ENCODE measurements around the gene TRIM63. TPM values are rescaled to one million over a fixed set of nuclear protein-coding genes. Genes with fewer than 3 reads are reported as not detected.

The TRIM63 gene
- total RNA-seq, 1 experiment from 2014 or later = not detected

GRCh38 chr1:26064553-26064952 lies 2.9 kb downstream of the TRIM63 start (continued):
- no peak for TF ChIP-seq CDX4 (CRISPR knock-in tag; IDR thresholded peaks at IDR 0.05; ENCODE audit: borderline replicate concordance)
- TF ChIP-seq JAZF1 (CRISPR knock-in tag; IDR thresholded peaks at IDR 0.05) = no peak
- no peak for TF ChIP-seq GABPB1 (CRISPR knock-in tag; IDR thresholded peaks at IDR 0.05)
- no peak for TF ChIP-seq NFE2L1 (CRISPR knock-in tag; IDR thresholded peaks at IDR 0.05)
- no peak for TF ChIP-seq NFYB (CRISPR knock-in tag; conservative IDR thresholded peaks at IDR 0.05; ENCODE audit: low read depth)
- no peak for TF ChIP-seq MLX (CRISPR knock-in tag; IDR thresholded peaks at IDR 0.05)
- TF ChIP-seq ZNF317 (CRISPR knock-in tag; IDR thresholded peaks at IDR 0.05; ENCODE audit: borderline replicate concordance, low read depth) = no peak
- no peak for TF ChIP-seq NFATC4 (CRISPR knock-in tag; IDR thresholded peaks at IDR 0.05)
- TF ChIP-seq ZNF425 (CRISPR knock-in tag; conservative IDR thresholded peaks at IDR 0.05) = no peak
- no peak for TF ChIP-seq EMX1 (CRISPR knock-in tag; IDR thresholded peaks at IDR 0.05)
- TF ChIP-seq ZBTB43 (CRISPR knock-in tag; IDR thresholded peaks at IDR 0.05) = no peak
- no peak for TF ChIP-seq SMAD4 (CRISPR knock-in tag; IDR thresholded peaks at IDR 0.05)
- no peak for TF ChIP-seq ZNF281 (CRISPR knock-in tag; IDR thresholded peaks at IDR 0.05)

- H3K27me3 Mint-ChIP-seq (ENCODE audit: low read depth) = peaks cover 7% of the 10 kb centered on the region
- CTCF ChIA-PET = interaction anchor here (1.5 kb wide), 1 partner anchor 25 kb away, joined by 3 read pairs; no protein-coding TSS in a partner anchor
Observed at GRCh38 chr1:26060832-26061574, 6.4 kb downstream of the TRIM63 start.

More at GRCh38 chr1:26060832-26061574, 6.4 kb downstream of the TRIM63 start:
- DNase-seq (ENCODE audit: low spot score) = no peak
- H3K4me1 Mint-ChIP-seq = no peaks in the 10 kb centered on the region
- POLR2A ChIA-PET = no interaction called here
- H3K36me3 Mint-ChIP-seq = no peaks in the 10 kb centered on the region
- no peak overlapping the region for H3K4me3 Mint-ChIP-seq
- H3K9me3 Mint-ChIP-seq = no peaks in the 10 kb centered on the region
- H3K27ac Mint-ChIP-seq = no peak overlapping the region
- TF ChIP-seq GTF2I (CRISPR knock-in tag; conservative IDR thresholded peaks at IDR 0.05) (no peak), AFF4 (CRISPR knock-in tag; IDR thresholded peaks at IDR 0.05; ENCODE audit: borderline replicate concordance) (no peak), E2F5 (CRISPR knock-in tag; IDR thresholded peaks at IDR 0.05) (no peak), JAZF1 (CRISPR knock-in tag; IDR thresholded peaks at IDR 0.05) (no peak), ZBTB43 (CRISPR knock-in tag; IDR thresholded peaks at IDR 0.05) (no peak)
- ATAC-seq = no peak
